ENCODE results near the gene USHBP1. TPM values are rescaled to one million over a fixed set of nuclear protein-coding genes. Genes with fewer than 3 reads are reported as not detected.

USHBP1 gene
- total RNA-seq, 1 donor from 2014 or later: 12.3 TPM

GRCh38 chr19:17244618-17245534, 19.7 kb downstream of the USHBP1 start:
- TF ChIP-seq CTCF (IDR thresholded peaks at IDR 0.05): no peak
- no peaks in the 10 kb centered on the region for H3K9me3 ChIP-seq
- H3K4me3 ChIP-seq: peak overlapping the region; percentile 90 to 97
- peaks cover 0 to 4% of the 10 kb centered on the region in 2 donors for H3K36me3 ChIP-seq
- H3K4me1 ChIP-seq: peaks cover 3 to 32% of the 10 kb centered on the region in 2 donors
- H3K27ac ChIP-seq: peak overlapping the region; percentile 78 to 85
- no peak for DNase-seq (ENCODE audit: low spot score in 2 of 2)
- intact Hi-C loops (cut with DNase I): loop anchor here (1.0 to 5.0 kb wide), 4 partner anchors 19 to 170 kb away; partner anchors contain the start of genes ABHD8, HAUS8, MYO9B and OCEL1
- H3K27me3 ChIP-seq: no peaks in the 10 kb centered on the region

GRCh38 chr19:17243830-17244617, 20.5 kb downstream of the USHBP1 start:
- no peaks in the 10 kb centered on the region for H3K27me3 ChIP-seq
- H3K4me1 ChIP-seq: peaks cover 3 to 32% of the 10 kb centered on the region in 2 donors
- peaks cover 0 to 5% of the 10 kb centered on the region in 2 donors for H3K36me3 ChIP-seq
- peak in 1 of 2 donors; percentile 76 for DNase-seq (ENCODE audit: low spot score in 2 of 2)
- H3K9me3 ChIP-seq: no peaks in the 10 kb centered on the region
- peak overlapping the region; percentile 90 to 97 for H3K4me3 ChIP-seq
- H3K27ac ChIP-seq: peak overlapping the region; percentile 78 to 85
- intact Hi-C loops (cut with DNase I): loop anchor here (1.0 to 2.0 kb wide), 2 partner anchors 29 to 169 kb away; partner anchors contain the start of genes HAUS8, MYO9B and USE1
- TF ChIP-seq CTCF (IDR thresholded peaks at IDR 0.05): no peak

- Histone ChIP-seq H3K36me3 (peaks cover 3 to 5% of the 10 kb centered on the region in 2 donors), H3K4me3 (peak overlapping the region; percentile 90 to 97), H3K27me3 (no peaks in the 10 kb centered on the region), H3K4me1 (peaks cover 3 to 32% of the 10 kb centered on the region in 2 donors), H3K27ac (peak overlapping the region; percentile 78 to 85), H3K9me3 (no peaks in the 10 kb centered on the region)
- intact Hi-C loops (cut with DNase I): no loop called here
- no peak for TF ChIP-seq CTCF (IDR thresholded peaks at IDR 0.05)
- DNase-seq (ENCODE audit: low spot score in 2 of 2): no peak
Measured at GRCh38 chr19:17243211-17243829, 21.2 kb downstream of the USHBP1 start.

GRCh38 chr19:17242431-17243208, 21.9 kb downstream of the USHBP1 start:
- intact Hi-C loops (cut with DNase I): no loop called here
- peak overlapping the region; percentile 78 to 85 for H3K27ac ChIP-seq
- DNase-seq (ENCODE audit: low spot score in 2 of 2): no peak
- H3K27me3 ChIP-seq: no peaks in the 10 kb centered on the region
- H3K36me3 ChIP-seq: peaks cover 4 to 5% of the 10 kb centered on the region in 2 donors
- no peaks in the 10 kb centered on the region for H3K9me3 ChIP-seq
- no peak for TF ChIP-seq CTCF (IDR thresholded peaks at IDR 0.05)
- H3K4me3 ChIP-seq: peak overlapping the region in 1 of 2 donors; percentile 97
- H3K4me1 ChIP-seq: peaks cover 3 to 32% of the 10 kb centered on the region in 2 donors
